Measurements from ENCODE around the gene PAX2.

The PAX2 gene

DNA sequence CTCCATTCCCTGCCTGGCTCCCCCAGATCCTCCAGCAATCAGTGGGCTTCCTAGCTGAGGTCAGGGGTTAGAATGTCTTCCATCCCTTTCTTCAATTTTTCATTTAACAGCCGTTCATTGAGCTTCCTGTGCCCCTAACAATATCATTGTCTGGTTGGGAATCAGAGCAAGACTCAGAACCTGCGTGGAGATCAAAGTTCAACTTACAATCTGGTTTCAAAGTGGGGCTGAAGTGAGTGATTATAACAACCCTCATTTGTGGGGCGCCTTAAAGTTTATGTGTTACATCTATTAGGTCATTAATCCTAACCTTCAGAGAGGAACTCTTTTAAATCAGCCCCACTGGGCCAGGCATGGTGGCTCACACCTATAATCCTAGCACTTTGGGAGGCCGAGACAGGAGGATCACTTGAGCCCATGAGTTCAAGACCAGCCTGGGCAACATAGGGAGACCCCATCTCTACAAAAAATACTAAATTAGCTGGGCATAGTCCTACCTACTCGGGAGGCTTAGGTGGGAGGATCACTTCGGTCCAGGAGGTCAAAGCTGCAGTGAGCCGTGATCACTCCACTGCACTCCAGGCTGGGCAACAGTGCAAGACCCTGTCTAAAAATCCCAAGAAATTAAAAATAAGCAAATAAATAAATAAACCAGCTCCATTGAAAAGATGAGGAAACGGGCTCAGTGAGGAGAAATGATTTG is 122.0 kb downstream of the PAX2 start:
- Histone ChIP-seq H3K36me3 (ENCODE audit: low read depth) (no peaks in the 10 kb centered on the region), H3K4me3 (ENCODE audit: severe bottlenecking) (no peak overlapping the region), H3K27me3 (ENCODE audit: insufficient read depth, poor library complexity, severe bottlenecking) (peaks cover 19% of the 10 kb centered on the region), H3K9me3 (ENCODE audit: severe bottlenecking) (no peaks in the 10 kb centered on the region), H3K27ac (ENCODE audit: poor library complexity, severe bottlenecking) (no peak overlapping the region), H3K4me1 (ENCODE audit: insufficient read depth, poor library complexity, severe bottlenecking) (no peaks in the 10 kb centered on the region)
- TF ChIP-seq, protein P1, sequence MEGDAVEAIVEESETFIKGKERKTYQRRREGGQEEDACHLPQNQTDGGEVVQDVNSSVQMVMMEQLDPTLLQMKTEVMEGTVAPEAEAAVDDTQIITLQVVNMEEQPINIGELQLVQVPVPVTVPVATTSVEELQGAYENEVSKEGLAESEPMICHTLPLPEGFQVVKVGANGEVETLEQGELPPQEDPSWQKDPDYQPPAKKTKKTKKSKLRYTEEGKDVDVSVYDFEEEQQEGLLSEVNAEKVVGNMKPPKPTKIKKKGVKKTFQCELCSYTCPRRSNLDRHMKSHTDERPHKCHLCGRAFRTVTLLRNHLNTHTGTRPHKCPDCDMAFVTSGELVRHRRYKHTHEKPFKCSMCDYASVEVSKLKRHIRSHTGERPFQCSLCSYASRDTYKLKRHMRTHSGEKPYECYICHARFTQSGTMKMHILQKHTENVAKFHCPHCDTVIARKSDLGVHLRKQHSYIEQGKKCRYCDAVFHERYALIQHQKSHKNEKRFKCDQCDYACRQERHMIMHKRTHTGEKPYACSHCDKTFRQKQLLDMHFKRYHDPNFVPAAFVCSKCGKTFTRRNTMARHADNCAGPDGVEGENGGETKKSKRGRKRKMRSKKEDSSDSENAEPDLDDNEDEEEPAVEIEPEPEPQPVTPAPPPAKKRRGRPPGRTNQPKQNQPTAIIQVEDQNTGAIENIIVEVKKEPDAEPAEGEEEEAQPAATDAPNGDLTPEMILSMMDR (IDR thresholded peaks at IDR 0.05; ENCODE audit: poor library complexity, severe bottlenecking) = no peak
- no peak for DNase-seq (ENCODE audit: low spot score)
- ATAC-seq (ENCODE audit: low read depth) = no peak

DNA sequence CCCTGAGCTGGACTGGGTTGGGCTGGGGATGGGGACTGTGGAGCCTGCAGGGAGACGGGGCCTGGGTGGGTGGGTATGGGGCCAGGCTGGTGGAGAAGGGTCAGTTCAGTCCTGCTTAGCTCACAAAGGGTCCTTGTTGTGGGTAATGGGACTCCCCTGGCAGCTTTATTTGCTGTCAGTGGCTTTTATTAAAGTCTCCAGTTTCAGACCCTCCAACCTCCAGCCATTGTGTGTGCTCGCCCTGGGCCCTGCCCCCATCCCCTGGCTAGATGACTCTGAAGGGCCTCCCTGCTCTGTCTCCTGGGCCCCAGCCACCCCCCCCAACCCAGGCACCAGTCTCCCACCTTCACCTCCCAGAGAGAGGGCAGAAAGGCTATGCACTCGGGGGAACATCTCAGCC is 123.0 kb downstream of the PAX2 start:
- TF ChIP-seq, protein P1 (IDR thresholded peaks at IDR 0.05; ENCODE audit: poor library complexity, severe bottlenecking) = no peak
- no peaks in the 10 kb centered on the region for H3K36me3 ChIP-seq (ENCODE audit: low read depth)
- no peaks in the 10 kb centered on the region for H3K4me1 ChIP-seq (ENCODE audit: insufficient read depth, poor library complexity, severe bottlenecking)
- H3K27me3 ChIP-seq (ENCODE audit: insufficient read depth, poor library complexity, severe bottlenecking) = peaks cover 19% of the 10 kb centered on the region
- no peak for ATAC-seq (ENCODE audit: low read depth)
- DNase-seq (ENCODE audit: low spot score) = no peak
- no peaks in the 10 kb centered on the region for H3K9me3 ChIP-seq (ENCODE audit: severe bottlenecking)
- H3K27ac ChIP-seq (ENCODE audit: poor library complexity, severe bottlenecking) = no peak overlapping the region
- H3K4me3 ChIP-seq (ENCODE audit: severe bottlenecking) = no peak overlapping the region

DNA sequence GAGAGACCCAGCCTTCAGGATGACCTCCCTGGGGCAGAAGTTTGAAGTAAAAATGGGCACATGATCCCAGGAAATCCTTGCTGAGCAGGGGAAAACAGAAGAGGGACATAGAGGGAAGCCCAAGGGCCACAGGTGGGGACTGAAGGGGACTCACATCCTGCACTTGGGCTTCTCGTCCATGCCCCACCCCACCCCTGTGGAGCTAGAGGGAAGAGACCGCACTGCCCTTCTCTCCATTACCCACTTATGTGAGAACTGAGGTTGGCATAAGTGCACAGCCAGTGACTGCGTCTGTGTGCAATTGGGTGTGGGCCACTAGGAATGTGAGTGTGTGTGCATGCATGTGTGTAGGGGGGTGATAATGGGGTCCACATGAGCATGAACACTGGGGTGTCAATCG is 124.0 kb downstream of the PAX2 start:
- H3K36me3 ChIP-seq (ENCODE audit: low read depth) = no peaks in the 10 kb centered on the region
- no peak overlapping the region for H3K4me3 ChIP-seq (ENCODE audit: severe bottlenecking)
- H3K27ac ChIP-seq (ENCODE audit: poor library complexity, severe bottlenecking) = no peak overlapping the region
- H3K9me3 ChIP-seq (ENCODE audit: severe bottlenecking) = no peaks in the 10 kb centered on the region
- no peaks in the 10 kb centered on the region for H3K4me1 ChIP-seq (ENCODE audit: insufficient read depth, poor library complexity, severe bottlenecking)
- ATAC-seq (ENCODE audit: low read depth) (no peak), DNase-seq (ENCODE audit: low spot score) (no peak)
- H3K27me3 ChIP-seq (ENCODE audit: insufficient read depth, poor library complexity, severe bottlenecking) = peaks cover 19% of the 10 kb centered on the region
- TF ChIP-seq, protein P1 (IDR thresholded peaks at IDR 0.05; ENCODE audit: poor library complexity, severe bottlenecking) = no peak

DNA sequence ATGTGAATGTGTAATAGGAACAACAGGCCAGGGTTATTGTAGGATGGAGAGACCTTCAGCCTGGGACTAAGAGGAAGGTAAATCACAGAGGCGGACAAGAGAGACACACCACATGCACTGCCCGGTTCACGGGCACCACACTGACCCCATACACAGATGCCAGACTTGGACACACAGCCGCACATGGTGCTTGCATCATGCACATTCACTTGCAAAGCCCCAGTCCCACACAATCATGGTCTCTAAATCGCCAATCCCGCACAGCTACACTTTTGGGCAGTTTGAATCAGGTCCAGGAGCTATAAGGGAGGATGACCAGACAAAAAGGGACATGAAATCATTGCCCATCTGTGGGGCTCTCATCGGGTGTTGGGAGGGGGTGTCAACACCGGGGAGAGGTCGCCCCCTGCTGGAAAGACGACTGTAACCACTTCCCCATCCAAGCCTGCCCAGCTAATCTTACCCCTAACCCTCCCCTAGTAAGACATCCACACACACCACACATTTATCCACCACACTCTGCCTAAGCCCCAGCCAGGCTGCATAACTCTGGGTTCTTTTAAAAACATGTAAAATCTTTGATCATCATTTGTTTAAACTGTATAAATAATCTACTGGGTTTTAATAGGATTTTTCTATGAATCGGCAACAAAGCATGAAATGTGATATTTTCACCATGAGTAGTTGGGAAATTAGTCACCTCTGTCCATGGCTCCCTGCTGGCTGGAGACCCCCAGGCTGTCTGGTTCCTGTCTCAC is 126.8 kb downstream of the PAX2 start:
- no peaks in the 10 kb centered on the region for H3K4me1 ChIP-seq (ENCODE audit: insufficient read depth, poor library complexity, severe bottlenecking)
- peaks cover 5% of the 10 kb centered on the region for H3K27me3 ChIP-seq (ENCODE audit: insufficient read depth, poor library complexity, severe bottlenecking)
- TF ChIP-seq, protein P1 (IDR thresholded peaks at IDR 0.05; ENCODE audit: poor library complexity, severe bottlenecking) = peak; percentile 47
- H3K36me3 ChIP-seq (ENCODE audit: low read depth) = no peaks in the 10 kb centered on the region
- no peak overlapping the region for H3K4me3 ChIP-seq (ENCODE audit: severe bottlenecking)
- no peak overlapping the region for H3K27ac ChIP-seq (ENCODE audit: poor library complexity, severe bottlenecking)
- no peaks in the 10 kb centered on the region for H3K9me3 ChIP-seq (ENCODE audit: severe bottlenecking)
- peak; percentile 60 for ATAC-seq (ENCODE audit: low read depth)
- no peak for DNase-seq (ENCODE audit: low spot score)

Data from RWPE2 (cell line).